HG02588 (cell line): ENCODE data around the gene LCLAT1.
"Not testable (repeated sequence)": the region's sequence is repeated elsewhere in the genome, so short reads cannot be mapped to it uniquely, and the experiment has no call there.

Source experiments
- ATAC-seq: cut with Tn5 transposase; IDR thresholded peaks from one replicate; pipeline ENCODE4 v1.9.1; 2021; ENCODE audit warnings: mild to moderate bottlenecking, moderate library complexity; ENCODE audit not compliant: unreplicated experiment

The LCLAT1 gene

GRCh38 chr2:30484995-30485394, 37.9 kb downstream of the LCLAT1 start:
- ATAC-seq, result no peak

GRCh38 chr2:30486655-30487054, 39.6 kb downstream of the LCLAT1 start:
- ATAC-seq, result no peak

GRCh38 chr2:30487603-30488002, 40.6 kb downstream of the LCLAT1 start:
- no peak for ATAC-seq

GRCh38 chr2:30488012-30488659, 41.1 kb downstream of the LCLAT1 start:
- ATAC-seq, result no peak

- no peak for ATAC-seq
These were observed 44.2 kb downstream of the LCLAT1 start for GRCh38 chr2:30491225-30491624.

- ATAC-seq, result no peak
These were observed 45.1 kb downstream of the LCLAT1 start for GRCh38 chr2:30492185-30492584.

GRCh38 chr2:30492619-30493018, 45.6 kb downstream of the LCLAT1 start:
- ATAC-seq, result no peak

- ATAC-seq, result no peak
These were observed 46.4 kb downstream of the LCLAT1 start for GRCh38 chr2:30493440-30493839.

- not testable (repeated sequence) for ATAC-seq
These were observed 48.9 kb downstream of the LCLAT1 start for GRCh38 chr2:30495896-30496295.

- ATAC-seq, result no peak
These were observed 52.6 kb downstream of the LCLAT1 start for GRCh38 chr2:30499681-30500080.

- no peak for ATAC-seq
These were observed 53.7 kb downstream of the LCLAT1 start for GRCh38 chr2:30500699-30501098.

- ATAC-seq, result no peak
These were observed 55.3 kb downstream of the LCLAT1 start for GRCh38 chr2:30502310-30502709.

GRCh38 chr2:30503007-30503694, 56.1 kb downstream of the LCLAT1 start:
- ATAC-seq, result no peak

- ATAC-seq, result no peak
These were observed 56.6 kb downstream of the LCLAT1 start for GRCh38 chr2:30503695-30504052.

GRCh38 chr2:30504731-30505130, 57.7 kb downstream of the LCLAT1 start:
- no peak for ATAC-seq

- ATAC-seq, result no peak
These were observed 58.6 kb downstream of the LCLAT1 start for GRCh38 chr2:30505500-30506180.

- ATAC-seq, result not testable (repeated sequence)
These were observed 60.4 kb downstream of the LCLAT1 start for GRCh38 chr2:30507460-30507859.

- ATAC-seq, result no peak
These were observed 62.7 kb downstream of the LCLAT1 start for GRCh38 chr2:30509716-30510115.

- ATAC-seq, result no peak
These were observed 63.4 kb downstream of the LCLAT1 start for GRCh38 chr2:30510409-30510808.

GRCh38 chr2:30511122-30512083, 64.4 kb downstream of the LCLAT1 start:
- ATAC-seq, result no peak
